Measurements from ENCODE around the gene PNPLA3. TPM values are rescaled to one million over a fixed set of nuclear protein-coding genes. Genes with fewer than 3 reads are reported as not detected.

The PNPLA3 gene
- total RNA-seq, 1 experiment from 2014 or later: 7.3 TPM

DNA sequence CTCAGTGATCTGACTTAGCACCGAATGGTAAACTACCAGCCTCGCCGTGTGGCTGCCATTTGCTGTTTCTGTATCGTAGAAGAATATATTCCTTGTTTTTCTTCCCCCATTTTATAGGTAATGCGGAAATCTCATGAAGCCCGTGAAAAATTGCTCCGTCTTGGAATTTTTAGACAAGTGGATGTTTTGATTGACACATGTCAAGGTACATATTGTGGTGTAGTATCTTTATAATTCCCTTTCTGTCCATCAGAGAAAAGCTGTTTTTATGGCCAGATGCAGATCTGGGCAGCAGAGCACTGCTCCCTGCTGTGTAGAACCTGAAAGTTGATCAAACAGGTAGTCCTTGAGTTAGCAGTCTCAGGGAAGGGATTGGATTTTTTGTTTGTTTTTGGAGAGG lies 45.0 kb downstream of the PNPLA3 start:
- ATAC-seq: no peak
- no peaks in the 10 kb centered on the region for H3K4me1 ChIP-seq (ENCODE audit: control insufficient read depth in 1 of 2, insufficient read depth in 2 of 2, low read length in 2 of 2)
- ChIA-PET RAD21 (ENCODE audit: low non-redundant PET in 1 of 2, low total read pairs in 2 of 2, uncharacterized antibody in 2 of 2, unreplicated experiment in 2 of 2) (no interaction called here), CTCF (no interaction called here), POLR2A (no interaction called here)
- H3K79me2 ChIP-seq (ENCODE audit: insufficient read depth, low read length): no peaks in the 10 kb centered on the region
- H3K36me3 ChIP-seq (ENCODE audit: control insufficient read depth in 1 of 2, insufficient read depth in 2 of 2, low read length in 2 of 2): peaks cover 43 to 46% of the 10 kb centered on the region in 2 experiments
- DNase-seq (ENCODE audit: low read depth, low spot score): no peak
- no peaks in the 10 kb centered on the region for H3K9me3 ChIP-seq (ENCODE audit: control insufficient read depth in 1 of 2, insufficient read depth in 1 of 2, low read depth in 1 of 2, low read length in 2 of 2)
- no peak overlapping the region for H2AFZ ChIP-seq (ENCODE audit: low read depth, low read length, poor library complexity, severe bottlenecking)
- H3K9ac ChIP-seq (ENCODE audit: low read length): no peak overlapping the region
- H4K20me1 ChIP-seq (ENCODE audit: insufficient read depth): no peaks in the 10 kb centered on the region
- BruUV-seq (replicated peaks): no TSS peak
- intact Hi-C loops (cut with micrococcal nuclease): no loop called here
- TF ChIP-seq TCF7L2 (IDR thresholded peaks at IDR 0.05; ENCODE audit: borderline replicate concordance, extremely low read depth, insufficient read depth, insufficient read length): no peak
- TF ChIP-seq, protein P1, sequence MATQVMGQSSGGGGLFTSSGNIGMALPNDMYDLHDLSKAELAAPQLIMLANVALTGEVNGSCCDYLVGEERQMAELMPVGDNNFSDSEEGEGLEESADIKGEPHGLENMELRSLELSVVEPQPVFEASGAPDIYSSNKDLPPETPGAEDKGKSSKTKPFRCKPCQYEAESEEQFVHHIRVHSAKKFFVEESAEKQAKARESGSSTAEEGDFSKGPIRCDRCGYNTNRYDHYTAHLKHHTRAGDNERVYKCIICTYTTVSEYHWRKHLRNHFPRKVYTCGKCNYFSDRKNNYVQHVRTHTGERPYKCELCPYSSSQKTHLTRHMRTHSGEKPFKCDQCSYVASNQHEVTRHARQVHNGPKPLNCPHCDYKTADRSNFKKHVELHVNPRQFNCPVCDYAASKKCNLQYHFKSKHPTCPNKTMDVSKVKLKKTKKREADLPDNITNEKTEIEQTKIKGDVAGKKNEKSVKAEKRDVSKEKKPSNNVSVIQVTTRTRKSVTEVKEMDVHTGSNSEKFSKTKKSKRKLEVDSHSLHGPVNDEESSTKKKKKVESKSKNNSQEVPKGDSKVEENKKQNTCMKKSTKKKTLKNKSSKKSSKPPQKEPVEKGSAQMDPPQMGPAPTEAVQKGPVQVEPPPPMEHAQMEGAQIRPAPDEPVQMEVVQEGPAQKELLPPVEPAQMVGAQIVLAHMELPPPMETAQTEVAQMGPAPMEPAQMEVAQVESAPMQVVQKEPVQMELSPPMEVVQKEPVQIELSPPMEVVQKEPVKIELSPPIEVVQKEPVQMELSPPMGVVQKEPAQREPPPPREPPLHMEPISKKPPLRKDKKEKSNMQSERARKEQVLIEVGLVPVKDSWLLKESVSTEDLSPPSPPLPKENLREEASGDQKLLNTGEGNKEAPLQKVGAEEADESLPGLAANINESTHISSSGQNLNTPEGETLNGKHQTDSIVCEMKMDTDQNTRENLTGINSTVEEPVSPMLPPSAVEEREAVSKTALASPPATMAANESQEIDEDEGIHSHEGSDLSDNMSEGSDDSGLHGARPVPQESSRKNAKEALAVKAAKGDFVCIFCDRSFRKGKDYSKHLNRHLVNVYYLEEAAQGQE (IDR thresholded peaks at IDR 0.05; ENCODE audit: low read depth): no peak
- TF ChIP-seq, protein P2, sequence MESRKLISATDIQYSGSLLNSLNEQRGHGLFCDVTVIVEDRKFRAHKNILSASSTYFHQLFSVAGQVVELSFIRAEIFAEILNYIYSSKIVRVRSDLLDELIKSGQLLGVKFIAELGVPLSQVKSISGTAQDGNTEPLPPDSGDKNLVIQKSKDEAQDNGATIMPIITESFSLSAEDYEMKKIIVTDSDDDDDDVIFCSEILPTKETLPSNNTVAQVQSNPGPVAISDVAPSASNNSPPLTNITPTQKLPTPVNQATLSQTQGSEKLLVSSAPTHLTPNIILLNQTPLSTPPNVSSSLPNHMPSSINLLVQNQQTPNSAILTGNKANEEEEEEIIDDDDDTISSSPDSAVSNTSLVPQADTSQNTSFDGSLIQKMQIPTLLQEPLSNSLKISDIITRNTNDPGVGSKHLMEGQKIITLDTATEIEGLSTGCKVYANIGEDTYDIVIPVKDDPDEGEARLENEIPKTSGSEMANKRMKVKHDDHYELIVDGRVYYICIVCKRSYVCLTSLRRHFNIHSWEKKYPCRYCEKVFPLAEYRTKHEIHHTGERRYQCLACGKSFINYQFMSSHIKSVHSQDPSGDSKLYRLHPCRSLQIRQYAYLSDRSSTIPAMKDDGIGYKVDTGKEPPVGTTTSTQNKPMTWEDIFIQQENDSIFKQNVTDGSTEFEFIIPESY (IDR thresholded peaks at IDR 0.05; ENCODE audit: extremely low read depth, insufficient replicate concordance, low read length): no peak
- TF ChIP-seq FOSL1 (IDR thresholded peaks at IDR 0.05; ENCODE audit: low read depth): no peak
- TF ChIP-seq ZNF274 (IDR thresholded peaks at IDR 0.05; ENCODE audit: low read depth, low read length): no peak
- no peak for TF ChIP-seq SP1 (IDR thresholded peaks at IDR 0.05; ENCODE audit: low read depth)
- TF ChIP-seq CBX3 (IDR thresholded peaks at IDR 0.05; ENCODE audit: low read depth): no peak
- TF ChIP-seq ZFX (IDR thresholded peaks at IDR 0.05): no peak
- no peak overlapping the region for H3K4me3 ChIP-seq (replicated peaks in 1 of 2; ENCODE audit: low read depth in 1 of 2, low read length in 2 of 2)
- no peak overlapping the region for H3K27ac ChIP-seq (ENCODE audit: low read depth, low read length)
- H3K4me2 ChIP-seq (ENCODE audit: low read length): no peak overlapping the region
- H3K27me3 ChIP-seq (ENCODE audit: insufficient read depth, low read length): no peaks in the 10 kb centered on the region
- H3K9me2 ChIP-seq (ENCODE audit: insufficient read depth): no peaks in the 10 kb centered on the region

Measured in HCT116 (cell line).